ENCODE results near the gene ANO2.
"Not testable (repeated sequence)": the region's sequence is repeated elsewhere in the genome, so short reads cannot be mapped to it uniquely, and the experiment has no call there.

ANO2 gene

GRCh38 chr12:5901416-5901815 lies 43.6 kb downstream of the ANO2 start:
- DNase-seq (ENCODE audit: insufficient read length, low spot score) (no peak), FAIRE-seq (no peak)
- no peak for TF ChIP-seq POLR2A (IDR thresholded peaks at IDR 0.05; ENCODE audit: low read depth, low read length)

GRCh38 chr12:5900533-5901205 lies 44.4 kb downstream of the ANO2 start:
- no peak for DNase-seq (ENCODE audit: insufficient read length, low spot score)
- TF ChIP-seq POLR2A (IDR thresholded peaks at IDR 0.05; ENCODE audit: low read depth, low read length) = no peak
- no peak for FAIRE-seq

GRCh38 chr12:5900076-5900475 lies 45.0 kb downstream of the ANO2 start:
- FAIRE-seq (no peak), DNase-seq (ENCODE audit: insufficient read length, low spot score) (no peak)
- TF ChIP-seq POLR2A (IDR thresholded peaks at IDR 0.05; ENCODE audit: low read depth, low read length) = no peak

GRCh38 chr12:5899675-5900074 lies 45.4 kb downstream of the ANO2 start:
- FAIRE-seq (no peak), DNase-seq (ENCODE audit: insufficient read length, low spot score) (no peak)
- TF ChIP-seq POLR2A (IDR thresholded peaks at IDR 0.05; ENCODE audit: low read depth, low read length) = no peak

- DNase-seq (ENCODE audit: insufficient read length, low spot score) (no peak), FAIRE-seq (no peak)
- no peak for TF ChIP-seq POLR2A (IDR thresholded peaks at IDR 0.05; ENCODE audit: low read depth, low read length)
These were observed 46.2 kb downstream of the ANO2 start for GRCh38 chr12:5898874-5899273.

- no peak for FAIRE-seq
- no peak for DNase-seq (ENCODE audit: insufficient read length, low spot score)
- TF ChIP-seq POLR2A (IDR thresholded peaks at IDR 0.05; ENCODE audit: low read depth, low read length) = no peak
These were observed 55.5 kb downstream of the ANO2 start for GRCh38 chr12:5889381-5890047.

- no peak for DNase-seq (ENCODE audit: insufficient read length, low spot score)
- no peak for TF ChIP-seq POLR2A (IDR thresholded peaks at IDR 0.05; ENCODE audit: low read depth, low read length)
- no peak for FAIRE-seq
These were observed 56.2 kb downstream of the ANO2 start for GRCh38 chr12:5888816-5889315.

- FAIRE-seq; DNase-seq (ENCODE audit: insufficient read length, low spot score): not testable (repeated sequence)
These were observed 57.2 kb downstream of the ANO2 start for GRCh38 chr12:5887819-5888218.

GRCh38 chr12:5884866-5885265 lies 60.2 kb downstream of the ANO2 start:
- no peak for FAIRE-seq
- no peak for DNase-seq (ENCODE audit: insufficient read length, low spot score)
- no peak for TF ChIP-seq POLR2A (IDR thresholded peaks at IDR 0.05; ENCODE audit: low read depth, low read length)

GRCh38 chr12:5884285-5884684 lies 60.8 kb downstream of the ANO2 start:
- FAIRE-seq = no peak
- DNase-seq (ENCODE audit: insufficient read length, low spot score) = no peak
- TF ChIP-seq POLR2A (IDR thresholded peaks at IDR 0.05; ENCODE audit: low read depth, low read length) = no peak

- FAIRE-seq (no peak), DNase-seq (ENCODE audit: insufficient read length, low spot score) (no peak)
These were observed 62.4 kb downstream of the ANO2 start for GRCh38 chr12:5882511-5883190.

GRCh38 chr12:5881666-5882065 lies 63.4 kb downstream of the ANO2 start:
- TF ChIP-seq POLR2A (IDR thresholded peaks at IDR 0.05; ENCODE audit: low read depth, low read length) = no peak
- no peak for DNase-seq (ENCODE audit: insufficient read length, low spot score)
- no peak for FAIRE-seq

More at GRCh38 chr12:5882511-5883190, 62.4 kb downstream of the ANO2 start:
- no peak for TF ChIP-seq POLR2A (IDR thresholded peaks at IDR 0.05; ENCODE audit: low read depth, low read length)

GRCh38 chr12:5881101-5881606 lies 63.9 kb downstream of the ANO2 start:
- DNase-seq (ENCODE audit: insufficient read length, low spot score) = no peak
- no peak for TF ChIP-seq POLR2A (IDR thresholded peaks at IDR 0.05; ENCODE audit: low read depth, low read length)
- FAIRE-seq = no peak

GRCh38 chr12:5875851-5876250 lies 69.2 kb downstream of the ANO2 start:
- DNase-seq (ENCODE audit: insufficient read length, low spot score) = no peak
- no peak for TF ChIP-seq POLR2A (IDR thresholded peaks at IDR 0.05; ENCODE audit: low read depth, low read length)
- FAIRE-seq = no peak
